CD4-positive, alpha-beta T cell treated with Interleukin-21 for 1 hour (primary cell): ENCODE data around the gene C22orf31.

Source experiments
- DNase-seq: peaks from one replicate; pipeline ENCODE4 v3.0.0-alpha.2; 2020

Gene C22orf31

GRCh38 chr22:29080106-29080975 is 18.7 kb upstream of the C22orf31 start:
- no peak for DNase-seq

- peak; percentile 17 for DNase-seq
These were observed 17.7 kb upstream of the C22orf31 start for GRCh38 chr22:29079218-29079901.

GRCh38 chr22:29078869-29079207 is 17.2 kb upstream of the C22orf31 start:
- DNase-seq: no peak

GRCh38 chr22:29078036-29078868 is 16.6 kb upstream of the C22orf31 start:
- no peak for DNase-seq

GRCh38 chr22:29074276-29074772 is 12.7 kb upstream of the C22orf31 start:
- DNase-seq: no peak

- no peak for DNase-seq
These were observed 12.1 kb upstream of the C22orf31 start for GRCh38 chr22:29073618-29074275.

GRCh38 chr22:29072979-29073617 is 11.5 kb upstream of the C22orf31 start, which contains the start of gene KREMEN1:
Gene KREMEN1, plus strand, starts transcription at chr22:29073035. Its CDS starts 96 bp downstream, at chr22:29073131.
- no peak for DNase-seq

GRCh38 chr22:29072193-29072978 is 10.8 kb upstream of the C22orf31 start:
- DNase-seq: peak; percentile 83

- peak; percentile 23 for DNase-seq
These were observed 9.8 kb upstream of the C22orf31 start for GRCh38 chr22:29071261-29072045.

- no peak for DNase-seq
These were observed 8.9 kb upstream of the C22orf31 start for GRCh38 chr22:29070490-29070889.

GRCh38 chr22:29069463-29069862 is 7.8 kb upstream of the C22orf31 start:
- DNase-seq: no peak

- DNase-seq: no peak
These were observed 4.0 kb upstream of the C22orf31 start for GRCh38 chr22:29065468-29066190.

- DNase-seq: no peak
These were observed 723 bp upstream of the C22orf31 start for GRCh38 chr22:29062286-29062821.

GRCh38 chr22:29060931-29061330 is 700 bp downstream of the C22orf31 start:
- no peak for DNase-seq

GRCh38 chr22:29060251-29060869 is 1.3 kb downstream of the C22orf31 start:
- DNase-seq: no peak

GRCh38 chr22:29056472-29056871 is 5.2 kb downstream of the C22orf31 start:
- no peak for DNase-seq

- no peak for DNase-seq
These were observed 6.3 kb downstream of the C22orf31 start for GRCh38 chr22:29055192-29055830.

GRCh38 chr22:29054251-29054767 is 7.3 kb downstream of the C22orf31 start:
- DNase-seq: no peak
